GM12878 (cell line): ENCODE data around the gene NFE2L1. TPM values are rescaled to one million over a fixed set of nuclear protein-coding genes. Genes with fewer than 3 reads are reported as not detected.

Experiments
- ATAC-seq: fragments of 200-7000 bp; cut with Tn5 transposase; 3 replicates; pipeline ENCODE4 v1.9.1; 2020; ENCODE audit warnings: mild to moderate bottlenecking, moderate library complexity
- BruUV-seq: library from RNA; stranded (reverse); fragments of 400-500 nt; replicated peaks from 2 replicates; lab custom pipeline; 2021; lab: Mats Ljungman, UMichigan
- CTCF ChIA-PET: fragments of 300-600 bp; sonication (Branson Sonifier 250); formaldehyde crosslinking; extraction: SDS; loops from one replicate; lab custom pipeline; 2021; ENCODE audit warnings: inconsistent platforms; lab: Yijun Ruan, JAX
- POLR2A ChIA-PET: fragments of 350-600 bp; formaldehyde crosslinking; extraction: SDS; loops from one replicate; lab custom pipeline; 2021; ENCODE audit warnings: inconsistent platforms; lab: Charles Lee
- RAD21 ChIA-PET: fragments of 300-600 bp; sonication (Branson Sonifier 250); formaldehyde crosslinking; loops from one replicate; lab custom pipeline; 2023; ENCODE audit warnings: antibody characterized with exemption; ENCODE audit not compliant: unreplicated experiment; lab: Charles Lee
- SMC1A ChIA-PET: fragments of 300-600 bp; sonication (Branson Sonifier 250); formaldehyde crosslinking; loops from one replicate; lab custom pipeline; 2023; ENCODE audit not compliant: unreplicated experiment, uncharacterized antibody; lab: Charles Lee
- DNase-seq: peaks from one replicate; pipeline ENCODE4 v3.0.0-alpha.2; 2011; ENCODE audit warnings: low read depth, low spot score
- FAIRE-seq: peaks from 3 replicates; lab custom pipeline; 2011; peaks lifted over from hg19 to GRCh38; lab: Jason Lieb, UNC
- H2AFZ ChIP-seq: 2 replicates; pipeline ENCODE4 v1.6.0; 2011; ENCODE audit warnings: low read depth, low read length, control low read depth; ENCODE audit not compliant: control insufficient read depth
- H3K27ac ChIP-seq: 2 replicates; pipeline ENCODE4 v1.5.1; 2011; ENCODE audit warnings: control low read depth; ENCODE audit not compliant: control insufficient read depth, insufficient read depth
- H3K27me3 ChIP-seq, 2 experiments: replicated peaks in 1 of 2; 2 replicates each; pipeline versions ENCODE4 v1.6.0 to v1.6.1; 2011; ENCODE audit warnings: low read length in 1 of 2; ENCODE audit not compliant: control insufficient read depth in 2 of 2, insufficient read depth in 2 of 2
- H3K36me3 ChIP-seq, 2 experiments: 2 replicates each; pipeline ENCODE4 v1.5.1; 2011; ENCODE audit warnings: low read length in 1 of 2; ENCODE audit not compliant: control insufficient read depth in 2 of 2, insufficient read depth in 2 of 2
- H3K4me1 ChIP-seq: 2 replicates; pipeline ENCODE4 v1.6.1; 2011; ENCODE audit warnings: mild to moderate bottlenecking, low read length, moderate library complexity, mixed read lengths; ENCODE audit not compliant: control insufficient read depth, insufficient read depth
- H3K4me2 ChIP-seq: 2 replicates; pipeline ENCODE4 v1.6.0; 2011; ENCODE audit warnings: control low read depth; ENCODE audit not compliant: control insufficient read depth, insufficient read depth
- H3K4me3 ChIP-seq: fragments of 200-600 bp; sonication (generic); 2 replicates; pipeline ENCODE4 v1.5.1; 2016
- H3K79me2 ChIP-seq: 2 replicates; pipeline ENCODE4 v1.6.0; 2011; ENCODE audit warnings: low read length; ENCODE audit not compliant: control insufficient read depth, insufficient read depth
- H3K9ac ChIP-seq: 2 replicates; pipeline ENCODE4 v1.8.0; 2011; ENCODE audit warnings: low read length, control low read depth, mixed read lengths; ENCODE audit not compliant: control insufficient read depth, insufficient read depth
- H3K9me3 ChIP-seq: replicated peaks from 3 replicates; pipeline ENCODE4 v1.5.1; 2011; ENCODE audit warnings: mild to moderate bottlenecking, low read length; ENCODE audit not compliant: control insufficient read depth, insufficient read depth
- H4K20me1 ChIP-seq: 2 replicates; pipeline ENCODE4 v1.6.0; 2011; ENCODE audit not compliant: control insufficient read depth, insufficient read depth
- CREB1 ChIP-seq: IDR thresholded peaks from 2 replicates; pipeline ENCODE4 v1.6.1; 2012; ENCODE audit warnings: low read depth, mild to moderate bottlenecking, inconsistent platforms
- DPF2 ChIP-seq: fragments of 450-650 bp; IDR thresholded peaks from 2 replicates; pipeline ENCODE4 v1.6.1; 2017; ENCODE audit warnings: mild to moderate bottlenecking
- ESRRA ChIP-seq: IDR thresholded peaks from 2 replicates; pipeline ENCODE4 v1.6.1; 2012; ENCODE audit warnings: mild to moderate bottlenecking, low read length, improper control_type of control experiment
- EZH2 ChIP-seq: IDR thresholded peaks from 2 replicates; pipeline ENCODE4 v1.6.1; 2012; ENCODE audit warnings: low read depth, mild to moderate bottlenecking, control low read depth, inconsistent platforms, low read length, borderline replicate concordance; ENCODE audit not compliant: control insufficient read depth
- IKZF1 ChIP-seq: fragments of 450-650 bp; conservative IDR thresholded peaks from 2 replicates; pipeline ENCODE4 v1.6.1; 2017; ENCODE audit warnings: antibody characterized with exemption, mild to moderate bottlenecking
- JUNB ChIP-seq: IDR thresholded peaks from 2 replicates; pipeline ENCODE4 v1.6.1; 2016; ENCODE audit warnings: antibody characterized with exemption, mild to moderate bottlenecking
- KDM1A ChIP-seq: fragments of 200-600 bp; sonication (generic); IDR thresholded peaks from 2 replicates; pipeline ENCODE4 v1.6.1; 2016; ENCODE audit warnings: borderline replicate concordance
- MYC ChIP-seq: IDR thresholded peaks from 2 replicates; pipeline ENCODE4 v1.6.1; 2011; ENCODE audit warnings: mild to moderate bottlenecking, low read length, moderate library complexity, inconsistent platforms; ENCODE audit not compliant: insufficient read depth, insufficient replicate concordance, insufficient read length, severe bottlenecking
- PAX5 ChIP-seq: IDR thresholded peaks from 2 replicates; pipeline ENCODE4 v1.6.1; 2011; ENCODE audit warnings: low read depth, low read length, borderline replicate concordance
- PML ChIP-seq: IDR thresholded peaks from 2 replicates; pipeline ENCODE4 v1.6.1; 2012; ENCODE audit warnings: low read length, inconsistent platforms
- RBBP5 ChIP-seq: fragments of 200-600 bp; sonication (generic); conservative IDR thresholded peaks from 2 replicates; pipeline ENCODE4 v1.6.1; 2016
- RFX5 ChIP-seq: IDR thresholded peaks from 2 replicates; pipeline ENCODE4 v1.6.1; 2011; ENCODE audit warnings: low read depth, low read length, improper control_type of control experiment
- SIN3A ChIP-seq: IDR thresholded peaks from 2 replicates; pipeline ENCODE4 v1.6.1; 2012; ENCODE audit warnings: low read depth, low read length, improper control_type of control experiment
- SP1 ChIP-seq: IDR thresholded peaks from one replicate; pipeline ENCODE4 v1.6.1; 2011; ENCODE audit warnings: low read depth, low read length
- ZZZ3 ChIP-seq: IDR thresholded peaks from 2 replicates; pipeline ENCODE4 v1.6.1; 2011; ENCODE audit warnings: low read depth; ENCODE audit not compliant: control insufficient read depth, insufficient read length
- WGBS: methylation state at CpG from one replicate; pipeline ENCODE4 v1.1.6; 2016; ENCODE audit warnings: low lambda C conversion rate; ENCODE audit not compliant: insufficient replicate concordance, insufficient coverage; ENCODE audit errors: missing lambda C conversion rate; 5-methylcytosine and 5-hydroxymethylcytosine counted together
- in situ Hi-C: fragments of 300-500 bp; cut with MboI; formaldehyde crosslinking; loops from 9 replicates; pipeline ENCODE4 v1.14.3; 2018; ENCODE audit warnings: mixed read lengths
- intact Hi-C: fragments of 100-400 bp; cut with micrococcal nuclease; formaldehyde crosslinking; loops from one replicate; pipeline ENCODE4 v1.14.2; 2022; ENCODE audit not compliant: unreplicated experiment
- polyA plus RNA-seq, 11 experiments: library from polyadenylated mRNA; depleted of rRNA in 4 of 11; unstranded in 6 of 11; stranded (reverse) in 5 of 11; fragments of >200 nt; fragmentation: Nextera tagmentation in 4 of 11; fragmentation: Illumina TruSeq in 1 of 11; extraction: Ambion mirVana in 4 of 11; extraction: Trizol in 1 of 11; gene quantifications; 1 replicate in 1 of 11; 2 replicates in 10 of 11; pipeline versions ENCODE4 v1.2.1 to v1.2.3, GENCODE V29; 2011 to 2016; ENCODE audit warnings: inconsistent platforms in 2 of 11, missing spikeins in 2 of 11, low read depth in 1 of 11
- total RNA-seq, 4 experiments: library from RNA; depleted of rRNA in 3 of 4; stranded (reverse); fragments of >200 nt in 3 of 4; fragmentation: Illumina TruSeq in 1 of 4; extraction: Trizol in 1 of 4; gene quantifications; 2 replicates each; pipeline versions ENCODE4 v1.2.1 to v1.2.3, GENCODE V29; 2013 to 2021
- TF ChIP-seq, protein P1 (sequence below): fragments of 450-650 bp; formaldehyde crosslinking; IDR thresholded peaks from 2 replicates; pipeline ENCODE4 v1.4.0; 2022; ENCODE audit warnings: mild to moderate bottlenecking, moderate library complexity
- TF ChIP-seq, protein P2 (sequence below): fragments of 450-650 bp; IDR thresholded peaks from 2 replicates; pipeline ENCODE4 v1.6.1; 2017; ENCODE audit warnings: mild to moderate bottlenecking, moderate library complexity

The NFE2L1 gene
- total and polyA plus RNA-seq, 10 of the 15 experiments (the other 5 are each of a cell fraction or from before 2014, with no cell fraction given): 3.8 to 104 (median 26.4) TPM

DNA sequence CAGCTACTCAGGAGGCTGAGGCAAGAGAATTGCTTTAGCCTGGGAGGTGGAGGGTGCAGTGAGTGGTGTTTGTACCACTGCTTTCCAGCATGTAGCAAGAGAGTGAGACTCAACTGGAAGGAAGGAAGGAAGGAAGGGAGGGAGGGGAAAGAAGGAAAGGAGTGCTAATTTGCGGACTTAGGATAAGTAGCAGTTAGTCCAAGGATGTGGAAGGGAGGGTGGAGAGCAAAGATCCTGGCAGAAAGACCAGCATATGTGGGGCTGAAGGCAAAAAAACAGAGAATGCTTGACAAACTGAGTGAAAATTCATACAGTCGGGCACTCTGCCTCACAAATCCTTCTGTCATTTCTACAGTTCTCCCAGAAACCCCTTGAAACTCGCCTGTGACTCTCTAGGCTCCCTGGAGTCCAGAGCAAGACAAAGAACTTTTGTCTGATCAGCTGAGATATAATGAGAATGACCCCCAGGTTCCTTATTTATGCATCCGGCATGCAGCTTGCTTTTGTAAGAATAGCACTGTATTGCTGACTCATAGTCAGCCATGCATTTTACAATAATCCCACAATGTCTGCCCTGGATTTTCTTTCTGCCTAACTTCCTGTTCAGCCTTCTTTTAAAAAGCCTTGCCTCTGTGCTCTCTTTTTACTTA, 45.8 kb upstream of the NFE2L1 start:
- peak; percentile 80 for FAIRE-seq
- BruUV-seq: no TSS peak
- ChIA-PET SMC1A (interaction anchor here (0.9 to 9.5 kb wide), 10 partner anchors 9 to 161 kb away, joined by 3 to 97 read pairs (median 5); partner anchors contain the start of gene SCRN2), RAD21 (interaction anchor here (0.8 to 4.8 kb wide), 5 partner anchors 8 to 24 kb away, joined by 3 to 54 read pairs (median 10); no protein-coding TSS in a partner anchor), CTCF (interaction anchor here (1.0 to 8.5 kb wide), 13 partner anchors 9 to 161 kb away, joined by 3 to 59 read pairs (median 10); partner anchors contain the start of genes CDK5RAP3 and SCRN2), POLR2A (interaction anchor here (0.5 to 3.7 kb wide), 9 partner anchors 9 to 557 kb away, joined by 3 to 21 read pairs (median 9); partner anchors contain the start of genes CDK5RAP3 and PNPO)
- Histone ChIP-seq H3K27ac (peak overlapping the region; percentile 85), H2AFZ (peak overlapping the region; percentile 88), H3K9me3 (no peaks in the 10 kb centered on the region), H3K4me3 (no peak overlapping the region), H3K4me1 (peaks cover 49% of the 10 kb centered on the region), H3K27me3 (no peaks in the 10 kb centered on the region), H3K9ac (peak overlapping the region; percentile 5; the same call in 1 of the 2 replicates), H4K20me1 (no peaks in the 10 kb centered on the region), H3K36me3 (no peaks in the 10 kb centered on the region; a peak in 1 of 4 replicates), H3K79me2 (no peaks in the 10 kb centered on the region), H3K4me2 (peak overlapping the region; percentile 19)
- intact Hi-C loops: no loop called here
- peak; percentile 75 for DNase-seq
- in situ Hi-C loops: no loop called here
- 24% methylated on average over 4 of the region's 4 CpGs for WGBS
- peak; percentile 85 for ATAC-seq
- peak; percentile 49; the same call in 1 of the 2 replicates for TF ChIP-seq CREB1
- no peak for TF ChIP-seq ZZZ3
- no peak for TF ChIP-seq RBBP5
- TF ChIP-seq, protein P1, sequence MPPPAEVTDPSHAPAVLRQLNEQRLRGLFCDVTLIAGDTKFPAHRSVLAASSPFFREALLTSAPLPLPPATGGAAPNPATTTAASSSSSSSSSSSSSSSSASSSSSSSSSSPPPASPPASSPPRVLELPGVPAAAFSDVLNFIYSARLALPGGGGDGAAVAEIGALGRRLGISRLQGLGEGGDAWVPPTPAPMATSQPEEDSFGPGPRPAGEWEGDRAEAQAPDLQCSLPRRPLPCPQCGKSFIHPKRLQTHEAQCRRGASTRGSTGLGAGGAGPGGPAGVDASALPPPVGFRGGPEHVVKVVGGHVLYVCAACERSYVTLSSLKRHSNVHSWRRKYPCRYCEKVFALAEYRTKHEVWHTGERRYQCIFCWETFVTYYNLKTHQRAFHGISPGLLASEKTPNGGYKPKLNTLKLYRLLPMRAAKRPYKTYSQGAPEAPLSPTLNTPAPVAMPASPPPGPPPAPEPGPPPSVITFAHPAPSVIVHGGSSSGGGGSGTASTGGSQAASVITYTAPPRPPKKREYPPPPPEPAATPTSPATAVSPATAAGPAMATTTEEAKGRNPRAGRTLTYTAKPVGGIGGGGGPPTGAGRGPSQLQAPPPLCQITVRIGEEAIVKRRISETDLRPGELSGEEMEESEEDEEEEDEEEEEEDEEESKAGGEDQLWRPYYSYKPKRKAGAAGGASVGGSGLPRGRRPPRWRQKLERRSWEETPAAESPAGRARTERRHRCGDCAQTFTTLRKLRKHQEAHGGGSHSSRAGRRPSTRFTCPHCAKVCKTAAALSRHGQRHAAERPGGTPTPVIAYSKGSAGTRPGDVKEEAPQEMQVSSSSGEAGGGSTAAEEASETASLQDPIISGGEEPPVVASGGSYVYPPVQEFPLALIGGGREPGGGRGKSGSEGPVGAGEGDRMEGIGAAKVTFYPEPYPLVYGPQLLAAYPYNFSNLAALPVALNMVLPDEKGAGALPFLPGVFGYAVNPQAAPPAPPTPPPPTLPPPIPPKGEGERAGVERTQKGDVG: no peak
- TF ChIP-seq, protein P2, sequence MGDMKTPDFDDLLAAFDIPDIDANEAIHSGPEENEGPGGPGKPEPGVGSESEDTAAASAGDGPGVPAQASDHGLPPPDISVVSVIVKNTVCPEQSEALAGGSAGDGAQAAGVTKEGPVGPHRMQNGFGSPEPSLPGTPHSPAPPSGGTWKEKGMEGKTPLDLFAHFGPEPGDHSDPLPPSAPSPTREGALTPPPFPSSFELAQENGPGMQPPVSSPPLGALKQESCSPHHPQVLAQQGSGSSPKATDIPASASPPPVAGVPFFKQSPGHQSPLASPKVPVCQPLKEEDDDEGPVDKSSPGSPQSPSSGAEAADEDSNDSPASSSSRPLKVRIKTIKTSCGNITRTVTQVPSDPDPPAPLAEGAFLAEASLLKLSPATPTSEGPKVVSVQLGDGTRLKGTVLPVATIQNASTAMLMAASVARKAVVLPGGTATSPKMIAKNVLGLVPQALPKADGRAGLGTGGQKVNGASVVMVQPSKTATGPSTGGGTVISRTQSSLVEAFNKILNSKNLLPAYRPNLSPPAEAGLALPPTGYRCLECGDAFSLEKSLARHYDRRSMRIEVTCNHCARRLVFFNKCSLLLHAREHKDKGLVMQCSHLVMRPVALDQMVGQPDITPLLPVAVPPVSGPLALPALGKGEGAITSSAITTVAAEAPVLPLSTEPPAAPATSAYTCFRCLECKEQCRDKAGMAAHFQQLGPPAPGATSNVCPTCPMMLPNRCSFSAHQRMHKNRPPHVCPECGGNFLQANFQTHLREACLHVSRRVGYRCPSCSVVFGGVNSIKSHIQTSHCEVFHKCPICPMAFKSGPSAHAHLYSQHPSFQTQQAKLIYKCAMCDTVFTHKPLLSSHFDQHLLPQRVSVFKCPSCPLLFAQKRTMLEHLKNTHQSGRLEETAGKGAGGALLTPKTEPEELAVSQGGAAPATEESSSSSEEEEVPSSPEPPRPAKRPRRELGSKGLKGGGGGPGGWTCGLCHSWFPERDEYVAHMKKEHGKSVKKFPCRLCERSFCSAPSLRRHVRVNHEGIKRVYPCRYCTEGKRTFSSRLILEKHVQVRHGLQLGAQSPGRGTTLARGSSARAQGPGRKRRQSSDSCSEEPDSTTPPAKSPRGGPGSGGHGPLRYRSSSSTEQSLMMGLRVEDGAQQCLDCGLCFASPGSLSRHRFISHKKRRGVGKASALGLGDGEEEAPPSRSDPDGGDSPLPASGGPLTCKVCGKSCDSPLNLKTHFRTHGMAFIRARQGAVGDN: peak; percentile 79; the same call in 1 of the 2 replicates
- no peak for TF ChIP-seq EZH2
- no peak for TF ChIP-seq MYC
- no peak for TF ChIP-seq RFX5
- TF ChIP-seq IKZF1: peak; percentile 80
- no peak for TF ChIP-seq ESRRA
- no peak; the same call in 1 of the 2 replicates for TF ChIP-seq PML
- TF ChIP-seq SP1: peak; percentile 40
- no peak for TF ChIP-seq KDM1A
- TF ChIP-seq PAX5: peak; percentile 69; the same call in 1 of the 2 replicates
- TF ChIP-seq SIN3A: no peak
- peak; percentile 62; the same call in 1 of the 2 replicates for TF ChIP-seq DPF2
- peak; percentile 78 for TF ChIP-seq JUNB
